SKM-1 (cell line): Measurements from ENCODE around the gene IFNA1.
"Not testable (repeated sequence)": the region's sequence is repeated elsewhere in the genome, so short reads cannot be mapped to it uniquely, and the experiment has no call there.

ENCODE experiments used
- DNase-seq: peaks from one replicate; lab custom pipeline; 2025; ENCODE audit not compliant: unreplicated experiment; lab: John Stamatoyannopoulos, UW

Gene IFNA1

DNA sequence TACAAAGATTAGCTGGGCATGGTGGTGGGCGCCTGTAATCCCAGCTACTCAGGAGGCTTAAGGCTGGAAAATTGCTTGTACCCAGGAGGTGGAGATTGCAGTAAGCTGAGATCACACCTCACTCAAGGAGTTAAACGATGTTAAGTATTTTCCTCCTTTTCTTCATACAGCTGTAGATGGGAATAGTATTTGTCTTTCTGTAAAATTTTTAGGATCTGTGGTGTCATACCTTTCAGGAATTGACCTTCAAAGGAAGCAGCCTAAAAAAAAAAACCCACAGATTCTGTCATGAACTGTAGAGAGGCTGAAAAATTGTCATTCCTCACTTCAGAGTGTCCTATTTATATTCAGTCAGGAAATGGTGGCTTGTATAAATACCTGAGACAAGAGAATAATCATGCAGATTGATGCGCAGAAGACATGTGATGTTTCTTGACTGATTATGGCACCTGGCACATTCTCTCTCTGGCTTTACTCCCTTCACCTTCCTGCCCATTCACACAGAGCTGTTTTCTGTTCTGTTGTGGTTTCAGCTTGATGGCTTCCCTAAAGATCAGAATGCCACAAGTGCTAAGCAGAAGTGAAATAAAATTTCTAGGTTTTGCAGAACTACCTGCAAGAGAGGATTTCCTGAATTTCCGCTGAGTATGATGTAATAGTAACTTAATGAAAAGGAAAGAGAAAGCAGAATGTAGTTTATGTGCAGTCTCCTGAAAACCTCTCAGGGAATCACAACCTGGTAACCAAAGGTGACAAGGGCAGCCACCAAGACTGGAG is 3.8 kb downstream of the IFNA1 start:
- DNase-seq = peak; percentile 92

DNA sequence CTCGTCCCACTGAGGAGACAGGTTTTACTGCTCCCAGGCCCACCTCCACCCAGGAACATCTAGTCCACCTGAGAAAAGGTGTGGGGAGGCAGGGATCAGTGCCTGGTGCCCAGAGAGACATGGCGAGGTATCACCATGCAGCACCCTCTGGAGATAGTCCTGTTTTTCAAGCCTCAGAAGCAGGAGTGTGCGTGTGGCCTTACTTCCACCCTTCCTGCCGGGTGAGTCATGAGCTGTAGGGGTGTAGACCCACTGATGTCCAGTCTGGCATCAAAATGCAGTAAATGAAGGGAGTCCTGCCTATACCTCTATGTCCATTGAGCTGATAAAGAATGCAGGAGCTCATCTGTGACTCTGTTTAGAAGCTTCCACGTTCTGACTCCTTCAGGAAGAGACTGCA is 9.1 kb downstream of the IFNA1 start:
- not testable (repeated sequence) for DNase-seq

DNA sequence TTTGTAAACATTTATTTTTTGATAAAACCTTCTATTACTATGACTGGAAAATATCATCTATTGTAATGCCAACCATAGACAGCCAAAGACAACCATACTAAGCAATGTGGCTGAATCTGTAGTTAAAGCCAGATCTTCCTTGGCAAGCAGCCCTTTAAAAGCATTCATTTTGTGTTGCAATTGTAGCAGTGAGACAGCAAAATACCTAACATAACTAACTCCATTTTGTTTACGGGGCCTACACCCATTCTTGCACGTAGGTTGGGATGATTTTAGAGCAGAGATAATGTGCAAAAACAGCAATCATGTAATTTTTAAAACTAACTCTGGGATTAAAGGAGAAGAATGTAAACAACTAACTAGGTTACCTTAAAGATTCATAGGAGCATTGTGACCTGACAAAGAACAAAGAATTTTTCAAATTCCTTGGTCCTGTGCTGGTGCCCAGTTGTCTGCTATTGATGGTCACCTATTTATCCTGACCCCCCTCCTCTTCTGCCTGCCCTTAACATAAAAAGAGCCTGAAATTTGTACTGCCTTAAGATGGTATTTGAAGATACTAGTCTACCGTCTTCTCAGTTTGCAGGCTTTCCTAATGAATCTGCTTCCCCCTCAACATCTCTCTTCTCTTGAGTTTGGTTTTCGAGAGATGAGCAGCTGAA is 10.6 kb downstream of the IFNA1 start:
- DNase-seq = no peak

DNA sequence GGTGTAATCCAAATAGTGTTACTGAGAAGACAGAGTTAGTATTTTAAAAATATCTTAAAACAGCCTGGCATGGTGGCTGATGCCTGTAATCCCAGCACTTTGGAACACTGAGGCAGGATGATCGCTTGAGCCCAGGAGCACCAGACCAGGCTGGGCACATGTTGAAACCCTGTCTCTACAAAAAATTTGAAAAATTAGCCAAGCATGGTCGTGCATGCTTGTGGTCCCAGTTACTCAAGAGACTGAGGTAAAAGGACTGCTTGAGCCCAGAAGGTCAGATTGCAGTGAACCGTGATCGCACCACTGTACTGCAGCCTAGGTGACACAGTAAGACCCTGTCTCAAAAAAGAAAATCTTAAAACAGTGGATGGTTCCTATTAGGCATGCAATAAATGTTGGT is 12.4 kb downstream of the IFNA1 start:
- no peak for DNase-seq

DNA sequence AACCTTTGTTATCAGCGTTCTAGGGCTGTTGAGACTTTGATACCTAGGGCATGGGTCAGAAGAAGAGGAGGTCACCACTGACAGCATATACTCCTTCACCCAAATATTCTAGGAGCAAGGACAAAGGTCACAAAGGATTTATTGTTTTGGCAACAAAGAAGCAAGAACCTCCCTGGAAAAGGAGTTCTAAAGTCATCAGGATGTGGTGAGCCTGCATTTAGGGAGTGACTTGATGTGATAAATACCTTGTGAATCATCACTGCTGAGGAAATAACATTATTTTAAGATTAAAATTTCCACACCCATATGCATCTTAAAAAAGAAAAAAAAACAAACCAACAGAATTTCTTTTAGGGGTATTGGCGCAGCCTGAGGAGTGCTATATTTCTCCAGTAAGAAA is 13.9 kb downstream of the IFNA1 start:
- DNase-seq = no peak

DNA sequence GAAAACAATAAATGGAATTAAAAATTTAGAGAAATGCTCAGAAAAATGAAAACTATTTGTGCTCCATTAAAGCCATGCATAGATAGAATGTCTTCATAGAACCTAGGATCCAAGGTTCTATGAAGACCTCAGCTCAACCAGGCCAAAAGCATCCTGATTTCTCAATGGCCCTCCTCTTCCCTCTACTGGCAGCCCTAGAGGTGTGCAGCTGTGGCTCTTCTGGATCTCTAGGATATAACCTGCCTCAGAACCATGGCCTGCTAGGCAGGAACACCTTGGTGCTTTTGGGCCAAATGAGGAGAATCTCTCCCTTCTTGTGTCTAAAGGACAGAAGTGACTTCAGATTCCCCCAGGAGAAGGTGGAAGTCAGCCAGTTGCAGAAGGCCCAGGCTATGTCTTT is 15.1 kb downstream of the IFNA1 start:
- DNase-seq = peak; percentile 60

DNA sequence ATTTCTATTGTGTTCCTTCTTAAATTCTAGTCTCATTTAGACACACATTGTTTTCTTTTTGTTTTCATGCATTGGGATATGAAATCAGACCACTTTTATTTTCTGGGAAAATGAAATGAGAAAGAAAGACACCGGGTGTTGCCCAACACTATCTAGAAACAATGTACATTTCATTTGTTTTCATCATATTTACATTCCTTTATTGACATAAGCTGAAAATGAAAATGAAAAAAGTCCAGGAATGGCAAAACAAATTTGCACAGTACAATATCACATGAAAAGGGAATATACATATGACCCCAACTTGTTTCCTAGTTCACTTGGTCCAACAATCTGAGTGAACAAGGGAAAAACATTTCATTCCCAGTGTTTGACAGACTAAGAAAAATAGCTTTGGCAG is 21.1 kb downstream of the IFNA1 start:
- no peak for DNase-seq

DNA sequence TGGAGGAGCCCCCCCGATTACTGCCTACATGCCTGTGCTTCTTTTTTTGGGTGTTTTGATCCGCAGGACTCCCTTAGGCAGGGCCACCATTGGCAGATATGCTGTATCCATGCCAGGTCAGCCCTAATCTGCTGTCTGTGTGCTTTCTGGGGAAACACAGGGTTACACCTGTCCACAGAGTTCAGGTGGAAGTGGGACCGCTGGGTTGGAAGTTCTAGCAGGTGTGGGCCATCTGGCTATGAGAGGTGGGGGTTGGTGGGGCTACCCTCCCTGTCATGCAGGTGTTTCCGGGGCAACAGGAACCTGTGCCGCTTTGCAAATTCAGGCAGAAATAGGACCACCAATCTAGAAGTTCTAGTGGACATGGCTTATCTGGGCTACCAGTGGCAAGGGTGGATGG is 24.9 kb downstream of the IFNA1 start:
- DNase-seq = no peak

DNA sequence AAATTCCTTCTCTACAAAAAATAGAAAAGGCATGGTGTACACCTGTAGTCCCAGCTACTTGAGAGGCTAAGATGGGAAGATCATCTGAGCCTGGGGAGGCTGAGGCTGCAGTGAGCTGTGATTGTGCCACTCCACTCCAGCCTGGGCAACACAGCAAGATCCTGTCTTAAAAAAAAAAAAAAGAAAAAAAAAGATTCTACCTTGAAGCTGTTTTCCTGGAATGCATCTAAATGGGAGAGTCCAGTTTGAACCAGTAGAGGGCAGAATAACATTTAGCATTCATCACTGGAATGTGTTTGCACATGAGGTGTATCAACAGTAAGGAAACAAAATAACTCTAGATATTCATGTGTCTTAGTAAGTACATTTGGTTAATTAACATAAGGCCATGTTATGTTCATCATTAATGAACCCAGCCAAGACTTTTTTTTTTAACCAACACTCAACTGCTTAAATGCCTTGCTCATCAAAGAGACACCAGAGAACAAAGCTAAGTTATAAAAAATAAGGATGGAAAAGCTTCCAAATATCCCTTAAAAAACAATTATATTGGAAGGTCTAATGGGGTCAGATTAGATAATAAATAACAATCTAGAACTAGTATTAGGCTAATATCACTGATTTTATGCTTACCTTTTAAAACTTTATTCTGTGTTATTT is 25.8 kb downstream of the IFNA1 start:
- peak; percentile 47 for DNase-seq

DNA sequence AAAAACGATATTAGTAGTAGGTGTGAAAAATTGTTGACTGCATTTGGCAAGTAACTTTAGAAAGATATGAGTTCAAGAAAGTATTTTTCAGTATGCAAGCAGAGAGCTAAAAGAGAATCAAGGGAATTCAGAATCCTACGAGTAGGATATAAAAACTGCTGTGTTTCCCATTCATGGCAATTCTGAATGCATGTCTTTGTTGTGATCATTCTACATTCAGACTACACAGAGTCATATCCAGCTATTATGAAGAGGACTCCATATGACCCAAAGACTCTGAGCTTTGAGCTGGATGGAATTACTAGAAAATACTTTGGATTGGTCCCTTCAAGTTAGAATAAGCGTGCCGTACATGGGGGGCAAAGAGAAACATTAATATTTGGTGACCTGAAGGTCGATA is 29.9 kb downstream of the IFNA1 start:
- no peak for DNase-seq

DNA sequence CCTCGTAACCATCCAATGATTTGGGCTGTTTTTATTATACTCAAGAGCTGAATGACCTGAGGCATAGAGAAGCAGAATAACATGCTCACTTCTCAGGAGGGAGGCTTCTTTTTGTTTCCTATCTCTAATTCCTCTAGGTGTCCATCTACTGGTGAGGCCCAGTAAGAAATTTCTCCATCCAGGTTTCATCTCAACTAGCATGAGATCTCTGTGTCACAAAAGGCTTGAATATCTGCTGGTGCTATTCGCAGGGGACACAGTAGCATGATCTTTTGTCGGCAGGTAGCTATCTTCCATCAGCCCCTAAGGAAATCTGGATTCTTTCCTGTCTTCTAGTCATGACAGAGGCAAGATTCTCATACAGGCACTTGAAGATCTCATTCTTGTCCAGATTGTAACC is 33.0 kb downstream of the IFNA1 start:
- DNase-seq = no peak

DNA sequence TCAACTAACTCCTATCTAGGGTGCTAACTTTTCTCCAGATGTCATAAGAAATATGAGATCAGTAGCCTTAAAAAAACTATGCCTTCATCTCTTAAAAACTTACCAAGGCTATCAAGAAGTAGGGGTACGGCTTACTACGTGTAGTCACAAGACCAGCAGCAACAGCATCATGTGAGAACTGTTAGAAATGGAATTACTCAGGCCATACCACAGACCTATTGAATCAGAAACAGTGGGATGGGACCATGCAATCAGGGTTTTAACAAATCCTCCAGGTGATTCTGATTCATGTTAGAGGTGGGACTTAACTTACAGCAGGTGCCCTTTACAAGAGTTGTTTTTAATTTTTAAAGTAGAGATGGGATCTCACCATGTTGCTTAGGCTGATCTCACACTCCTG is 37.2 kb downstream of the IFNA1 start:
- DNase-seq = no peak

DNA sequence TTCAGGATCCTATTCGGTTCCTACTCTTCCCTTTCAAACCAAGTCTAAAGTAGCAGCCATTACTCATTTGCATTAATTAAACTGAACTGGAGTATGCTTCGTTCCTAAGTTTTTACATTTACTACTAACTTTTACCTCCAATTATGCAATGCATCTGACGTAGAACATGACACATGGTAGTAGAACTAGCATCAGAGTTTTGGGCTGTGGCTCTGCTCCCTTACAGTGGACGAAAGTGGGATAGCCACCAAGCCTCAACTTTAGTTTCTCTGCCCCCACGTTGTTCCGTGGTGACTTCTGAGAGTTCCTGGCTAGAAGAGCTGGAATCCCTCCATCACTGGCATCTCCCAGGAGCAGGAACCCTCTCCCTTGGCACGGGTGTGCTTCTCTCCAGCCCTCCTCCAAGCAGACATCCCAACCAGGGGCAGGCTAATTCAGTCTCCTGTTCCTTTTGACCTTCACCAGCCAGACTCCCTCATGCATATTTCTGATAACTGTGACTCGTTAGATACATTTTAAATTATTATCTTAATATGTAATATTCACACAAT is 39.0 kb downstream of the IFNA1 start:
- DNase-seq = no peak

DNA sequence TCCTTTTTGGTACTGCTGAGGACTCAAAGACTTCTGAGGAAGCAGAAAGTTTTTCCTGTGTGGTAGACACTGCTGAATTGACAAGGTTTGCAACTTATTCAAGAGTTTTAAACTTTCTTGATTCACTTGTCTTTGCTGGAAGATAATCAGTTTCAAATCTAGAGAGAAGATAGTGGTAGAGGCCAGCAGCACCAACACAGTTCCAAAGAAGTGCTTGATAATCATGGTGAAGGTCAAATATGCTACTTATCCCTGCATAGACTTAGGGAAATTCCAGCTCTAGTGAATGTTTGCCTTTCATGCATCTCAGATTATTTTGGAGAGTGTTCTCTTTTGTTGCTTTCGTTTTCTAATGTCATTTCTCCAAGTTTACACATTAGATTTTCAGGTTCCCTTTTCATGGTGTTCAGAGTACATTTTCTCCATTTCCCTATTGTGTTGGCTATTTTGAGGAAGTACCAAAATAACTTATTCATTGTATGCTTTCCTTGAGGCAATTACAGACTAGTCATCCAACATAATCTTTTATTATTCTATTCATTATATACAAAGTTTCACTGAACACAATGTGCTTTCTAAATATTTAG is 41.3 kb downstream of the IFNA1 start:
- DNase-seq = peak; percentile 84

DNA sequence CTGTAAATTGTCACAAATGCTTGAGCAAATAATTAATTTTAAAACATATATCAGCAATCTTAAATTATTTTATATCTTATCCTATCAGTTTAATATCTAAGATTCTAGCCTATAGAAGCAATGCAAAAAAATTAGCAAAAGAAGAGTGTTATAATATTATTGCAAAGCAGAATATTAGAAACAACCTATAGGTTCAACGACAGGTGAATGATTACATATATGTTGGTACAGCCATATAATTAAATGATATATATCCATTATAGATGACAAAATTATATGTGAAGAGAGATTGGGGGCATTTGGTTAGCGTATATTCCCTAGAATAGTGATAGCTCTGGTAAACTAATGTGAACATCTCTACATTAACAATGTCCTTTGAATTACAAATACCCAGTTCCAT is 42.0 kb downstream of the IFNA1 start, which contains the start of gene IFNE:
Gene IFNE (minus strand): TSS at position 101 of the 400 bp plus-strand sequence. CDS start 619 bp downstream, outside the sequence.
- DNase-seq = no peak
